ENCODE data around the gene AMHR2. TPM values are rescaled to one million over a fixed set of nuclear protein-coding genes. Genes with fewer than 3 reads are reported as not detected.

AMHR2 gene
- total and polyA plus RNA-seq, 11 donors, result 0.30 to 2.2 (median 0.57) TPM; not detected in 6

DNA sequence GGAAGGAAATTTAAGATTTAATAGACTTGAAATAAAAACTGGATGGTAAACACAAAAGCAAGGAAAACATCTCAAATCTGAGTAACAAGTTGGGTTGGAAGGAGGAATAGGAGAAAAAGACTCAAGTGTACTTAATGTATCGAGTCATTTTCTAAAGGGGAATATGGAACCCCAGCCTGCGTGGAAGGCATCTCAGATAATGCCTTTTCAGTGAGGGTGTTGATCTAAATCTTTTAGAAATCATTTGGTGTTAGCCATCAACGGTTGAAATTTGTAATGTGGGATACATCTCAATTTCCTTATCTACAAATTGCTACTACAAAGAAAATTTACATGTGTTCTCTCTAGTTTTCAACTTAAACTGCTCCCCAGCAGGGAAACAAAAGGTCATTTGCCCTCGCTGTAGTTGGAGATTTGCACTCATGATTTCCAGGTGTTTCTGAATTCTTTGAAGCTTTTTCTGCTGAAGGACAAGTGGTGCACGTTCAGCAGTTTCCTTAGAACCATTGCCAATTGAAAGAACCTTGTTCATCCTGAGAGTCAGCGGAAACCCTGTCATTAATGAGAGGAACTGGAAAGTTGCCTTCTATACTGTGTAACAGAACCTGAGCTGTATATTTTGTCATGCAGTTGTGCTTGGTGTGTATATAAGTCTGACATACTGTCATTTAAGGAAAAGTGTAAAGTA lies 30.4 kb downstream of the AMHR2 start:
- H3K9me3 ChIP-seq, result no peaks in the 10 kb centered on the region
- intact Hi-C loops (cut with DNase I), result loop anchor here in 6 of 10 donors (1.0 to 5.0 kb wide), 5 partner anchors 7 to 55 kb away; partner anchors contain the start of gene TARBP2 (in 4 of the 6)
- H3K36me3 ChIP-seq, result peaks cover 0 to 58% (median 53%) of the 10 kb centered on the region in 9 donors
- ATAC-seq (no peak), DNase-seq (no peak)
- H3K4me3 ChIP-seq, result peak overlapping the region in 8 of 12 donors; percentile 76 to 83 (median 80)
- H3K27ac ChIP-seq, result peak overlapping the region in 4 of 12 donors; percentile 5 to 96 (median 56)
- peaks cover 5 to 42% (median 26%) of the 10 kb centered on the region in 12 donors for H3K4me1 ChIP-seq
- TF ChIP-seq CTCF (IDR thresholded peaks at IDR 0.05) (no peak), POLR2A (IDR thresholded peaks at IDR 0.05) (no peak)
- no peaks in the 10 kb centered on the region for H3K27me3 ChIP-seq
- WGBS, 4 donors, result 17 to 24% (median 20%) methylated on average over 6 of the region's 6 CpGs

DNA sequence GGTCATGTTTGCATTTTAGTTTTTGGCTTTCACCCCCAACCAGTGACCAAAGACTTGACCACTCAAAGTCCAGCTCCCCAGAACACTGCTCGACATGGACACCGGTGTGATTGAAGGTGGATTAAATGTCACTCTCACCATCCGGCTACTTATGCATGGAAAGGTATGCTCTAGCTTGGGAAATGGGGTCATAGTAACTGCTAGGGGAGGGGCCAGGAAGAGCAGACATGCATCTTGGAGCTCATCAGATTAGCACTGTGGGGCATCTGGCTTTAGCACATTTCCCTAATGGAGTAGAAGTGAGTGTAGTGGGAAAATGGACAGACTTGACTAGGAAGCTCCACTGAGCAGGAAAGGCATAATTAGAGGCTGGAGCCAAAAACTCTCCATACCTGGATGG lies 31.1 kb downstream of the AMHR2 start:
- H3K27me3 ChIP-seq, result no peaks in the 10 kb centered on the region
- DNase-seq (no peak), ATAC-seq (no peak)
- TF ChIP-seq POLR2A (IDR thresholded peaks at IDR 0.05), result no peak
- no peak for TF ChIP-seq CTCF (IDR thresholded peaks at IDR 0.05)
- H3K27ac ChIP-seq, result peak overlapping the region in 1 of 12 donors; percentile 5
- peak overlapping the region in 2 of 12 donors; percentile 81 to 83 for H3K4me3 ChIP-seq
- no peaks in the 10 kb centered on the region for H3K9me3 ChIP-seq
- 39 to 48% (median 42%) methylated on average over 3 of the region's 3 CpGs for WGBS, 4 donors
- H3K36me3 ChIP-seq, result peaks cover 0 to 64% (median 58%) of the 10 kb centered on the region in 9 donors
- intact Hi-C loops (cut with DNase I), result loop anchor here in 4 of 10 donors (5.0 kb wide), 3 partner anchors 38 to 48 kb away; partner anchors contain the start of genes MAP3K12 (in 1 of the 4) and TARBP2 (in 1 of the 4)
- peaks cover 5 to 45% (median 26%) of the 10 kb centered on the region in 12 donors for H3K4me1 ChIP-seq

GRCh38 chr12:53456654-53457366 lies 33.2 kb downstream of the AMHR2 start:
- peaks cover 2 to 85% (median 79%) of the 10 kb centered on the region in 9 donors for H3K36me3 ChIP-seq
- 51 to 55% (median 53%) methylated on average over 6 of the region's 6 CpGs for WGBS, 4 donors

More at GRCh38 chr12:53456654-53457366, 33.2 kb downstream of the AMHR2 start:
- no peak for ATAC-seq
- no peak for DNase-seq
- Histone ChIP-seq H3K27ac (no peak overlapping the region), H3K4me1 (peaks cover 5 to 63% (median 37%) of the 10 kb centered on the region in 12 donors), H3K4me3 (no peak overlapping the region), H3K9me3 (no peaks in the 10 kb centered on the region), H3K27me3 (no peaks in the 10 kb centered on the region)
- intact Hi-C loops (cut with DNase I), result loop anchor here in 1 of 10 donors (5.0 kb wide), 1 partner anchor 40 kb away; the partner anchor contains the start of gene MAP3K12
- TF ChIP-seq CTCF (IDR thresholded peaks at IDR 0.05), result no peak
- TF ChIP-seq POLR2A (IDR thresholded peaks at IDR 0.05), result no peak

All from heart left ventricle (tissue), 16 donors.